Activated naive CD8-positive, alpha-beta T cell (primary cell): ENCODE data around the gene VSIG4.

Source experiments
- H3K27ac Mint-ChIP-seq: one replicate; pipeline ENCODE4 v1.8.0; 2021; ENCODE audit warnings: mixed read lengths
- H3K27me3 Mint-ChIP-seq: one replicate; pipeline ENCODE4 v1.8.0; 2021; ENCODE audit warnings: mixed read lengths
- H3K36me3 Mint-ChIP-seq: one replicate; pipeline ENCODE4 v1.8.0; 2021; ENCODE audit warnings: mixed read lengths
- H3K4me1 Mint-ChIP-seq: one replicate; pipeline ENCODE4 v1.8.0; 2021; ENCODE audit warnings: low read depth, mixed read lengths
- H3K4me3 Mint-ChIP-seq: one replicate; pipeline ENCODE4 v1.8.0; 2021; ENCODE audit warnings: mild to moderate bottlenecking, mixed read lengths
- H3K9me3 Mint-ChIP-seq: one replicate; pipeline ENCODE4 v1.8.0; 2021; ENCODE audit warnings: low read depth, mixed read lengths

The VSIG4 gene

GRCh38 chrX:66038115-66038514 is 1.8 kb downstream of the VSIG4 start:
- peaks cover 6% of the 10 kb centered on the region for H3K4me1 Mint-ChIP-seq
- no peak overlapping the region for H3K4me3 Mint-ChIP-seq
- no peaks in the 10 kb centered on the region for H3K36me3 Mint-ChIP-seq
- no peaks in the 10 kb centered on the region for H3K27me3 Mint-ChIP-seq
- no peak overlapping the region for H3K27ac Mint-ChIP-seq
- H3K9me3 Mint-ChIP-seq, result no peaks in the 10 kb centered on the region

GRCh38 chrX:66036231-66036630 is 3.6 kb downstream of the VSIG4 start:
- Mint-ChIP-seq H3K9me3 (no peaks in the 10 kb centered on the region), H3K36me3 (no peaks in the 10 kb centered on the region), H3K4me3 (no peak overlapping the region), H3K27me3 (no peaks in the 10 kb centered on the region), H3K27ac (no peak overlapping the region), H3K4me1 (peaks cover 6% of the 10 kb centered on the region)

GRCh38 chrX:66035667-66036066 is 4.2 kb downstream of the VSIG4 start:
- Mint-ChIP-seq H3K27ac (no peak overlapping the region), H3K9me3 (no peaks in the 10 kb centered on the region), H3K36me3 (no peaks in the 10 kb centered on the region), H3K27me3 (no peaks in the 10 kb centered on the region), H3K4me3 (no peak overlapping the region), H3K4me1 (peaks cover 6% of the 10 kb centered on the region)

DNA sequence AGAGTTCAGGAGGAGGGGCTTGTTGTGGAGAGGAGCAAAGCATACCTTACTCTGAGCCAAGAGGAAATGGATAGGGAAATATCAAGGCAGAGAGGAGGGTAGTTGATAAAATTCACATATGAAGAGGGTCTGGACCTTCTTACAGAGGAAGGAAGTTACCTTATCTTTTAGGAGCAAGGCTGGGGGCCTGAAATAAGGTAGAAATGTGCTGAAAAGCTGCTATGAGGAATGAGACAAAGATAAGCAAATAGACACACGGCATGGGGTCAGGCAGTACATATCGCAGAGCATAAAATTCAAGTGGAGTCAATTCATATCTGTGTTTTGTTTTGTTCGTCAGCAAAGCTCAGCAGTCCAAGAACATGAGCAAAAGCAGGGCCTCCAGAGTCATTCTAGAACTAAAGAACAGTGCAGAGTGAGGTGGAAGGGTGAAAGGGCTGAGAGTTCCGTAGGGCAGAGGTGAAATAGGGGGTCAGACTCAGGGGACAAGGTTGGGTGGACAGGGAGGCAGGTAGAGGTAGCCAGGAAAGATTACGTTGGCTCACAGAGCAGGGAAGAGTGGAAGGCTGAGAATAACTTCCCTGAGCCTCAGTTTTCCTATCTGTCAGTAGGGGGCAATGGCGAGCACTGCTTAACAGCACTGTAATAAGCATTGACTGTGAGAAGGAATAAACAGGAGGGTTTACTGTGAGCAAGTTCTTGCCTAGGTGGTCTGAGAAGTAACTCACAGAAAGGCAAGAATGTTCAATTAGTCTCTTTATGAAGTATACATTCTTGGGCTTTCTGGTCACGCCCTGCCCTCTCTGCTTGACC is 9.2 kb downstream of the VSIG4 start:
- peaks cover 8% of the 10 kb centered on the region for H3K4me1 Mint-ChIP-seq
- H3K27ac Mint-ChIP-seq, result no peak overlapping the region
- no peak overlapping the region for H3K4me3 Mint-ChIP-seq
- H3K27me3 Mint-ChIP-seq, result no peaks in the 10 kb centered on the region
- no peaks in the 10 kb centered on the region for H3K9me3 Mint-ChIP-seq
- H3K36me3 Mint-ChIP-seq, result no peaks in the 10 kb centered on the region

DNA sequence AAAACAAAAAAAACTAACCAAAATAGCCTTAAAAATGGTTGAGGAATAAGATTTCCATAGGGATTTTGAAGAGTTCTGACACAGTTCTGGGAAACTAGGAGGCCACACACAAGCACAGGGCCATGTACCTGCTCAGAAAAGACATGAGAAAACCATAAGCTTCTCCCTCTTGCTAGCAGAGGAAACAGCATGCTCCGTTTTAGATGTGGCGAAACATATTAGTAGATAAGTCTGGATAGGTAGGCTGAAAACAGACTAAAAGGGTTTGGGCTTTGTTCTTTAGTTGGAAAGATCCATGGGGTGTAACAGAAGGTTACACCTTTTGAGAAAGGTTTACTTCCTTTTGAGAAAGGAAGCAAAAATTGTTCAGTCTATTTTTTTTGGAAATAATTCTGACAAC is 10.9 kb downstream of the VSIG4 start:
- Mint-ChIP-seq H3K36me3 (no peaks in the 10 kb centered on the region), H3K4me1 (peaks cover 7% of the 10 kb centered on the region), H3K9me3 (no peaks in the 10 kb centered on the region), H3K4me3 (no peak overlapping the region), H3K27me3 (no peaks in the 10 kb centered on the region), H3K27ac (no peak overlapping the region)

DNA sequence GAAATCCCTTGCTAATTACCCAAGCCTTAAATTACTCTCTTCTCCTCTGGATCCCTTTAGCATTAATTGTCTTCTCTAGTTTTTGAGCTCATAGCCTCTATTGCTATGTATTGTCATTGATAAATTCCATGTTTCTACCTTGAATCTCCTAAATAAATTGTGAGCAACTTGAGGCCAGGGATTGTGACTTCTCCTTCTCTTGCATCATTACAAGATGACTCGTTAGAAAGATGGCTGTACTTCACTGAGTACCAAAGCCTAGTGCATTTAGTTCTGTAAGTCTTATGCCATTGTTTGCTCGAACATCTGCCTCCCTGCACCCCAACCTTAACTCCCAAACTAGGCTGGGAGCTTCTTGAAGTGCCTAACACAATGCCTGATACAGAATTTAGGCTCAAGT is 15.3 kb downstream of the VSIG4 start:
- Mint-ChIP-seq H3K27me3 (no peaks in the 10 kb centered on the region), H3K36me3 (no peaks in the 10 kb centered on the region), H3K4me3 (no peak overlapping the region), H3K9me3 (no peaks in the 10 kb centered on the region), H3K4me1 (peaks cover 25% of the 10 kb centered on the region), H3K27ac (no peak overlapping the region)

GRCh38 chrX:66024092-66024467 is 15.8 kb downstream of the VSIG4 start:
- Mint-ChIP-seq H3K27ac (no peak overlapping the region), H3K9me3 (no peaks in the 10 kb centered on the region), H3K36me3 (no peaks in the 10 kb centered on the region), H3K4me1 (peaks cover 28% of the 10 kb centered on the region), H3K4me3 (no peak overlapping the region), H3K27me3 (no peaks in the 10 kb centered on the region)

DNA sequence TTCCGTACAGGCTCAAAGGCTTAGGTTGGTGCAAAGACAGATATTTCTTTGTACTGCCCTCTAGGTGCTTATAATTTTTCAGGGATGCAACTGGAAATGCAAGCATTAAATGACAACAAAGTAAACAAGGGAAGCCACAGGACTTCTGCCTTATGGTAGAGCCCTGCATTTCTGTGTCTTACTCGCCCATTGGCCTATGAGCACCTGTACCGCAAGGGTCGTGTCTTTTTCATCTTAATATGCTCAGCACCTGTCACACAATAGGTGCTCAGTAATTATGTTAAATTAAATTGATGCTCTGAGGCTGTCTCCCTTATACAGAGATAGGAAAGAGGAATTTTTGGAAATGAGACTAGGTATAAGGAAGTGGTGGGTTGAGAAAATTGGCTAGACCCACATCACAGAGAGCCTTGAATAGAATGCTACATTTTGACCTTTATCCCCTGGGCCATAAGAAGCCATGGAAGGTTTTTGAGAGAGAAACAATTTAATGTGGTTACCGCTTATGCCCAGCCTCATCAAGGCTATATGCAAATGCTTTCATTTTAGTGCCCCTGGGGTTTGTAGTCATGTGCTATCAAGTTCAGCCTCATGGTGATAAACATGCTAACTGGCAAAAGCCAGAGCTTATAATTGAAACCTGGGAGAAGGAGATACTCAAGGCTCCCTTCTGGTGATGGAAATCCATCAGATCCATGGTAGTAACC is 16.3 kb downstream of the VSIG4 start:
- H3K4me1 Mint-ChIP-seq, result peaks cover 33% of the 10 kb centered on the region
- H3K9me3 Mint-ChIP-seq, result no peaks in the 10 kb centered on the region
- no peaks in the 10 kb centered on the region for H3K36me3 Mint-ChIP-seq
- no peak overlapping the region for H3K4me3 Mint-ChIP-seq
- H3K27me3 Mint-ChIP-seq, result no peaks in the 10 kb centered on the region
- H3K27ac Mint-ChIP-seq, result no peak overlapping the region

DNA sequence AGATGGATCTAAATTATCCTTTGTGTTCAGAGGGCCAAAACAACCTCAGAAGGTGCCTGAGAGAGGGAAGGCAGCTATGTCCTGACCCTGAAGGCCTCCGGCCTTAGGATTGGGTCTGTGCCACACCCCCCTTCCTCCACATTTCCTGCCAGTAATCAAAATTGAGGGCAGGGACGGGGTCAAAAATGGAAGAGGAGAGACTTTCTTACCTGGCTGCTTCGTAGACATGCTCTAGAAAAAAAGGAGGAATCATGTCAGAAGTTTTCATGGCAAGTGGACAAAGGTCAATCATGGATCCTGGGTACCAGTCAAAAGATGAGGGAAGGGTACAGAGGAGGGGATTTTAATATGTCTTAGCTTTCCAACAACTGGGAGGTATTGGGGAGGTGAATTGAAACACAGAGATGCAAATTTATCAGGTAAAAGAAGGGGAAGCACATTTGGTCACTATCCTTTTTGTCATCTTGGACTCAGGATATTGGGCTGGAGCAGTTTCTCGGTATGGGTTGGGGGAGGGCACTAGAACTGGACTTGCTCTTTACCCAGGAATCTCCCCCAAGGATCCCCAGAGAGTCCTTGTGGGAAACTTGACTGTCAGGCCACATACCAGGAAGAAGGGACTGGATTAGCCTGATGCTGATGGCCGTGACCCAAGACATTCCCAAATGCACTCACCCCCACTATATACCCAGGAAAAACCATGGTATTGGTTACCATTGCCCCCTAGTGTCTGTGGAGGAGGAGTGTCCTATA is 17.1 kb downstream of the VSIG4 start:
- no peak overlapping the region for H3K27ac Mint-ChIP-seq
- no peaks in the 10 kb centered on the region for H3K27me3 Mint-ChIP-seq
- peaks cover 40% of the 10 kb centered on the region for H3K4me1 Mint-ChIP-seq

GRCh38 chrX:66021765-66022631 is 17.9 kb downstream of the VSIG4 start:
- H3K4me3 Mint-ChIP-seq, result no peak overlapping the region
- no peak overlapping the region for H3K27ac Mint-ChIP-seq
- peaks cover 45% of the 10 kb centered on the region for H3K4me1 Mint-ChIP-seq
- no peaks in the 10 kb centered on the region for H3K36me3 Mint-ChIP-seq
- H3K9me3 Mint-ChIP-seq, result no peaks in the 10 kb centered on the region
- no peaks in the 10 kb centered on the region for H3K27me3 Mint-ChIP-seq

More for the DNA sequence above, 17.1 kb downstream of the VSIG4 start:
- Mint-ChIP-seq H3K36me3 (no peaks in the 10 kb centered on the region), H3K4me3 (no peak overlapping the region), H3K9me3 (no peaks in the 10 kb centered on the region)

- H3K27ac Mint-ChIP-seq, result no peak overlapping the region
- H3K27me3 Mint-ChIP-seq, result no peaks in the 10 kb centered on the region
- H3K9me3 Mint-ChIP-seq, result no peaks in the 10 kb centered on the region
- peaks cover 52% of the 10 kb centered on the region for H3K4me1 Mint-ChIP-seq
- no peak overlapping the region for H3K4me3 Mint-ChIP-seq
- H3K36me3 Mint-ChIP-seq, result no peaks in the 10 kb centered on the region
Measured at GRCh38 chrX:66021401-66021764, 18.5 kb downstream of the VSIG4 start.

- H3K4me1 Mint-ChIP-seq, result peaks cover 56% of the 10 kb centered on the region
- no peaks in the 10 kb centered on the region for H3K36me3 Mint-ChIP-seq
- peak overlapping the region; percentile 72 for H3K27ac Mint-ChIP-seq
- H3K4me3 Mint-ChIP-seq, result peak overlapping the region; percentile 22
- H3K27me3 Mint-ChIP-seq, result no peaks in the 10 kb centered on the region
- H3K9me3 Mint-ChIP-seq, result no peaks in the 10 kb centered on the region
Measured at GRCh38 chrX:66020631-66021334, 19.1 kb downstream of the VSIG4 start.

GRCh38 chrX:66019974-66020373 is 19.9 kb downstream of the VSIG4 start:
- Mint-ChIP-seq H3K9me3 (no peaks in the 10 kb centered on the region), H3K36me3 (no peaks in the 10 kb centered on the region), H3K4me1 (peaks cover 65% of the 10 kb centered on the region), H3K27ac (no peak overlapping the region), H3K4me3 (no peak overlapping the region), H3K27me3 (no peaks in the 10 kb centered on the region)

- H3K36me3 Mint-ChIP-seq, result no peaks in the 10 kb centered on the region
- H3K27me3 Mint-ChIP-seq, result no peaks in the 10 kb centered on the region
- H3K4me3 Mint-ChIP-seq, result no peak overlapping the region
- no peak overlapping the region for H3K27ac Mint-ChIP-seq
- peaks cover 68% of the 10 kb centered on the region for H3K4me1 Mint-ChIP-seq
- no peaks in the 10 kb centered on the region for H3K9me3 Mint-ChIP-seq
Measured at GRCh38 chrX:66019310-66019652, 20.6 kb downstream of the VSIG4 start.
